Measurements from ENCODE around the gene COBL. TPM values are rescaled to one million over a fixed set of nuclear protein-coding genes. Genes with fewer than 3 reads are reported as not detected.

Gene COBL
- total and polyA plus RNA-seq, 2 of the 8 experiments (the other 6 are each of a cell fraction or from before 2014, with no cell fraction given) = 13.8 to 40.4 TPM

- TF ChIP-seq PHF8 (conservative IDR thresholded peaks at IDR 0.05; ENCODE audit: low read depth, low read length) (no peak), ZNF274 (IDR thresholded peaks at IDR 0.05; ENCODE audit: borderline replicate concordance, extremely low read depth, low read length) (no peak), RBBP5 (IDR thresholded peaks at IDR 0.05; ENCODE audit: borderline replicate concordance, low read depth, low read length) (no peak), CHD2 (IDR thresholded peaks at IDR 0.05; ENCODE audit: low read length) (no peak), RAD21 (IDR thresholded peaks at IDR 0.05 in 1 of 2, conservative IDR thresholded peaks at IDR 0.05 in 1 of 2; ENCODE audit: low read depth in 2 of 2, low read length in 2 of 2) (no peak), SIRT6 (IDR thresholded peaks at IDR 0.05; ENCODE audit: low read length) (no peak)
- TF ChIP-seq, protein P1, sequence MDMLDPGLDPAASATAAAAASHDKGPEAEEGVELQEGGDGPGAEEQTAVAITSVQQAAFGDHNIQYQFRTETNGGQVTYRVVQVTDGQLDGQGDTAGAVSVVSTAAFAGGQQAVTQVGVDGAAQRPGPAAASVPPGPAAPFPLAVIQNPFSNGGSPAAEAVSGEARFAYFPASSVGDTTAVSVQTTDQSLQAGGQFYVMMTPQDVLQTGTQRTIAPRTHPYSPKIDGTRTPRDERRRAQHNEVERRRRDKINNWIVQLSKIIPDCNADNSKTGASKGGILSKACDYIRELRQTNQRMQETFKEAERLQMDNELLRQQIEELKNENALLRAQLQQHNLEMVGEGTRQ (IDR thresholded peaks at IDR 0.05; ENCODE audit: low read length) = no peak
These were observed 233.6 kb downstream of the COBL start (continued) for GRCh38 chr7:51082940-51083533.
